Measurements from ENCODE around the gene FETUB.

FETUB gene

GRCh38 chr3:186639778-186640472 is at the start of gene FETUB:
TSS of gene FETUB (plus strand) at chr3:186640399. CDS start at chr3:186640461, 62 bp downstream.
- no peak for DNase-seq

- no peak for DNase-seq
Observed at GRCh38 chr3:186590580-186591295, 49.5 kb upstream of the FETUB start.

GRCh38 chr3:186592682-186593081 is 47.5 kb upstream of the FETUB start:
- no peak for DNase-seq

- DNase-seq, result no peak
Observed at GRCh38 chr3:186593862-186594261, 46.3 kb upstream of the FETUB start.

- no peak for DNase-seq
Observed at GRCh38 chr3:186594591-186595113, 45.5 kb upstream of the FETUB start.

- DNase-seq, result no peak
Observed at GRCh38 chr3:186596568-186597287, 43.5 kb upstream of the FETUB start.

- no peak for DNase-seq
Observed at GRCh38 chr3:186598108-186598784, 42.0 kb upstream of the FETUB start.

- DNase-seq, result no peak
Observed at GRCh38 chr3:186598794-186599141, 41.4 kb upstream of the FETUB start.

- DNase-seq, result no peak
Observed at GRCh38 chr3:186599142-186599784, 40.9 kb upstream of the FETUB start.

- no peak for DNase-seq
Observed at GRCh38 chr3:186599785-186600166, 40.4 kb upstream of the FETUB start.

- DNase-seq, result no peak
Observed at GRCh38 chr3:186600896-186601295, 39.3 kb upstream of the FETUB start.

GRCh38 chr3:186603159-186603558 is 37.0 kb upstream of the FETUB start:
- no peak for DNase-seq

- no peak for DNase-seq
Observed at GRCh38 chr3:186605078-186605477, 35.1 kb upstream of the FETUB start.

- no peak for DNase-seq
Observed at GRCh38 chr3:186605561-186606545, 34.3 kb upstream of the FETUB start.

- no peak for DNase-seq
Observed at GRCh38 chr3:186608624-186609215, 31.5 kb upstream of the FETUB start.

- no peak for DNase-seq
Observed at GRCh38 chr3:186609247-186609868, 30.8 kb upstream of the FETUB start.

GRCh38 chr3:186612065-186612464 is 28.1 kb upstream of the FETUB start:
- no peak for DNase-seq

- no peak for DNase-seq
Observed at GRCh38 chr3:186612721-186613636, 27.2 kb upstream of the FETUB start, which contains the start of gene AHSG. TSS of gene AHSG (plus strand) at chr3:186613060. CDS start at chr3:186613142, 82 bp downstream.

- no peak for DNase-seq
Observed at GRCh38 chr3:186613637-186614265, 26.4 kb upstream of the FETUB start.
